Neural cell (in vitro differentiated cells): ENCODE results near the gene COMTD1.
A peak's percentile ranks its signal among the peaks of the same experiment; 100 is the strongest.

Experiments used
- CTCF ChIP-seq: fragments of 450-650 bp; IDR thresholded peaks from 2 replicates; pipeline ENCODE4 v1.5.1; 2014; ENCODE audit warnings: antibody characterized with exemption, mild to moderate bottlenecking, moderate library complexity; ENCODE audit not compliant: poor library complexity, severe bottlenecking
- EP300 ChIP-seq: fragments of 450-650 bp; conservative IDR thresholded peaks from 2 replicates; pipeline ENCODE4 v1.6.1; 2014; ENCODE audit warnings: antibody characterized with exemption, mild to moderate bottlenecking, moderate library complexity; ENCODE audit not compliant: poor library complexity, severe bottlenecking
- EZH2 ChIP-seq: fragments of 200-600, 300-800 bp; shearing (Covaris generic), sonication (generic); IDR thresholded peaks from 2 replicates; pipeline ENCODE4 v1.6.1; 2014; ENCODE audit warnings: antibody characterized with exemption, low read length, borderline replicate concordance, mild to moderate bottlenecking; ENCODE audit not compliant: insufficient read depth, poor library complexity, severe bottlenecking
- MXI1 ChIP-seq: fragments of 450-650 bp; conservative IDR thresholded peaks from 2 replicates; pipeline ENCODE4 v1.6.1; 2014; ENCODE audit warnings: antibody characterized with exemption, mild to moderate bottlenecking; ENCODE audit not compliant: poor library complexity, severe bottlenecking
- POLR2AphosphoS5 ChIP-seq: IDR thresholded peaks from 2 replicates; pipeline ENCODE4 v1.6.1; 2012
- RAD21 ChIP-seq: fragments of 450-650 bp; conservative IDR thresholded peaks from 2 replicates; pipeline ENCODE4 v1.6.1; 2014; ENCODE audit warnings: antibody characterized with exemption, mild to moderate bottlenecking, moderate library complexity
- SMC3 ChIP-seq: fragments of 450-650 bp; conservative IDR thresholded peaks from 2 replicates; pipeline ENCODE4 v1.6.1; 2014; ENCODE audit warnings: antibody characterized with exemption, mild to moderate bottlenecking, moderate library complexity; ENCODE audit not compliant: poor library complexity
- TAF1 ChIP-seq: IDR thresholded peaks from 2 replicates; pipeline ENCODE4 v1.6.1; 2012; ENCODE audit warnings: low read depth

DNA sequence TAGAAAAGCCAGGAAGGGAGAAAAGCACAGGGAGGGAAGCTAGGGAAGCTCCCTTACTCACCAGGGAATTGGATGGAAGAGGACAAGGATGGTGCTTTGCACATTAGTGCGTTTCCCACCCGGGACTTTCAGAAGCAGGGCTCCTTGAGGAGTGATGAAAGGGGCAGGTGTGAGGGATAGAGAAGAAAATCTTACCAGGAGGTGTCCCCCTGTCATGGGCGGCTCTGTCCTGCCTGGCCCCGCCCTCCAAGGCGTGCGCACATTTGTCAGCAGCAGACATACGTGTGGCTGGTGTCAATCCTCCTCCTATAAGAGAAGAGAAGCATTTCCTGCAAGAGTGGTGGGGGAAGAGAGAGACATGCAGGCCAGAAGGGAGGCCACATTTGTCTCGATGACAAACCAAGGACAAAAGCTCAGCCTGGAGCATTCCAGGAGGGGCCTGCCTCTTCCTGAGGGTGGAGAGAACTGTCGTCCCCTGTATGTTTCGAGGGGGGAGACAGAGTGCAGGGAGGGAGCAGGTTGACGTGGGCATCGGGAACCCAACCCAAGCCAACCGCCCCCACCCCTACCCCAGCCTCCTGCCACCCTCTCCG lies 47.4 kb upstream of the COMTD1 start:
- TF ChIP-seq RAD21 = no peak
- no peak for TF ChIP-seq CTCF
- TF ChIP-seq EP300 = no peak
- TF ChIP-seq POLR2AphosphoS5 = peak; percentile 21
- TF ChIP-seq MXI1 = no peak
- no peak for TF ChIP-seq TAF1
- TF ChIP-seq SMC3 = no peak
- TF ChIP-seq EZH2 = no peak
